ENCODE data around the gene AHR.

The AHR gene

GRCh38 chr7:17354473-17354872 lies 56.0 kb downstream of the AHR start:
- Histone ChIP-seq H3K36me3 (ENCODE audit: low read depth) (0 out of 2 replicates have a peak, but pooled peaks cover 4% of the 10 kb centered on the region), H3K4me1 (ENCODE audit: insufficient read depth, poor library complexity, severe bottlenecking) (no peaks in the 10 kb centered on the region), H3K9me3 (ENCODE audit: severe bottlenecking) (no peaks in the 10 kb centered on the region), H3K27ac (ENCODE audit: poor library complexity, severe bottlenecking) (no peak overlapping the region), H3K4me3 (ENCODE audit: severe bottlenecking) (no peak overlapping the region), H3K27me3 (ENCODE audit: insufficient read depth, poor library complexity, severe bottlenecking) (no peaks in the 10 kb centered on the region)
- no peak for TF ChIP-seq CTCF (IDR thresholded peaks at IDR 0.05; ENCODE audit: poor library complexity, severe bottlenecking)
- DNase-seq (ENCODE audit: low spot score) = no peak
- ATAC-seq (ENCODE audit: low read depth) = no peak

- H3K4me1 ChIP-seq (ENCODE audit: insufficient read depth, poor library complexity, severe bottlenecking) = no peaks in the 10 kb centered on the region
- TF ChIP-seq CTCF (IDR thresholded peaks at IDR 0.05; ENCODE audit: poor library complexity, severe bottlenecking) = no peak
- ATAC-seq (ENCODE audit: low read depth) (no peak), DNase-seq (ENCODE audit: low spot score) (no peak)
- no peaks in the 10 kb centered on the region for H3K27me3 ChIP-seq (ENCODE audit: insufficient read depth, poor library complexity, severe bottlenecking)
- no peak overlapping the region for H3K4me3 ChIP-seq (ENCODE audit: severe bottlenecking)
- no peaks in the 10 kb centered on the region for H3K9me3 ChIP-seq (ENCODE audit: severe bottlenecking)
- H3K36me3 ChIP-seq (ENCODE audit: low read depth) = 0 out of 2 replicates have a peak, but pooled peaks cover 4% of the 10 kb centered on the region
- H3K27ac ChIP-seq (ENCODE audit: poor library complexity, severe bottlenecking) = no peak overlapping the region
These were observed 56.6 kb downstream of the AHR start for GRCh38 chr7:17355050-17355449.

- Histone ChIP-seq H3K27ac (ENCODE audit: poor library complexity, severe bottlenecking) (no peak overlapping the region), H3K9me3 (ENCODE audit: severe bottlenecking) (no peaks in the 10 kb centered on the region), H3K36me3 (ENCODE audit: low read depth) (no peaks in the 10 kb centered on the region), H3K4me3 (ENCODE audit: severe bottlenecking) (no peak overlapping the region), H3K27me3 (ENCODE audit: insufficient read depth, poor library complexity, severe bottlenecking) (no peaks in the 10 kb centered on the region), H3K4me1 (ENCODE audit: insufficient read depth, poor library complexity, severe bottlenecking) (no peaks in the 10 kb centered on the region)
- DNase-seq (ENCODE audit: low spot score) = no peak
- no peak for ATAC-seq (ENCODE audit: low read depth)
- no peak for TF ChIP-seq CTCF (IDR thresholded peaks at IDR 0.05; ENCODE audit: poor library complexity, severe bottlenecking)
These were observed 59.5 kb downstream of the AHR start for GRCh38 chr7:17357952-17358351.

GRCh38 chr7:17359610-17360009 lies 61.2 kb downstream of the AHR start:
- Histone ChIP-seq H3K4me1 (ENCODE audit: insufficient read depth, poor library complexity, severe bottlenecking) (no peaks in the 10 kb centered on the region), H3K4me3 (ENCODE audit: severe bottlenecking) (no peak overlapping the region), H3K27me3 (ENCODE audit: insufficient read depth, poor library complexity, severe bottlenecking) (no peaks in the 10 kb centered on the region), H3K9me3 (ENCODE audit: severe bottlenecking) (no peaks in the 10 kb centered on the region), H3K36me3 (ENCODE audit: low read depth) (no peaks in the 10 kb centered on the region), H3K27ac (ENCODE audit: poor library complexity, severe bottlenecking) (no peak overlapping the region)
- ATAC-seq (ENCODE audit: low read depth) (no peak), DNase-seq (ENCODE audit: low spot score) (no peak)
- TF ChIP-seq CTCF (IDR thresholded peaks at IDR 0.05; ENCODE audit: poor library complexity, severe bottlenecking) = no peak

- no peaks in the 10 kb centered on the region for H3K36me3 ChIP-seq (ENCODE audit: low read depth)
- no peak for ATAC-seq (ENCODE audit: low read depth)
- no peaks in the 10 kb centered on the region for H3K9me3 ChIP-seq (ENCODE audit: severe bottlenecking)
- no peak for DNase-seq (ENCODE audit: low spot score)
- H3K4me1 ChIP-seq (ENCODE audit: insufficient read depth, poor library complexity, severe bottlenecking) = no peaks in the 10 kb centered on the region
- H3K27ac ChIP-seq (ENCODE audit: poor library complexity, severe bottlenecking) = no peak overlapping the region
- no peaks in the 10 kb centered on the region for H3K27me3 ChIP-seq (ENCODE audit: insufficient read depth, poor library complexity, severe bottlenecking)
- TF ChIP-seq CTCF (IDR thresholded peaks at IDR 0.05; ENCODE audit: poor library complexity, severe bottlenecking) = no peak
- H3K4me3 ChIP-seq (ENCODE audit: severe bottlenecking) = no peak overlapping the region
These were observed 64.1 kb downstream of the AHR start for GRCh38 chr7:17362439-17363105.
